Tibial nerve (tissue), 4 donors: ENCODE measurements around the gene CAPN11.

Experiments
- CTCF ChIP-seq, 5 experiments: fragments of 200-600 bp in 3 of 5; fragments of 450-650 bp in 2 of 5; sonication (generic) in 3 of 5; IDR thresholded peaks; one replicate each; pipeline ENCODE4 v1.5.1; 2016 to 2019; ENCODE audit warnings: antibody characterized with exemption in 5 of 5, mild to moderate bottlenecking in 3 of 5, moderate library complexity in 2 of 5
- EP300 ChIP-seq, 2 donors: sonication (generic); formaldehyde crosslinking; IDR thresholded peaks; one replicate each; pipeline ENCODE4 v1.6.1; 2017; ENCODE audit warnings: antibody characterized with exemption in 2 of 2, mild to moderate bottlenecking in 1 of 2

DNA sequence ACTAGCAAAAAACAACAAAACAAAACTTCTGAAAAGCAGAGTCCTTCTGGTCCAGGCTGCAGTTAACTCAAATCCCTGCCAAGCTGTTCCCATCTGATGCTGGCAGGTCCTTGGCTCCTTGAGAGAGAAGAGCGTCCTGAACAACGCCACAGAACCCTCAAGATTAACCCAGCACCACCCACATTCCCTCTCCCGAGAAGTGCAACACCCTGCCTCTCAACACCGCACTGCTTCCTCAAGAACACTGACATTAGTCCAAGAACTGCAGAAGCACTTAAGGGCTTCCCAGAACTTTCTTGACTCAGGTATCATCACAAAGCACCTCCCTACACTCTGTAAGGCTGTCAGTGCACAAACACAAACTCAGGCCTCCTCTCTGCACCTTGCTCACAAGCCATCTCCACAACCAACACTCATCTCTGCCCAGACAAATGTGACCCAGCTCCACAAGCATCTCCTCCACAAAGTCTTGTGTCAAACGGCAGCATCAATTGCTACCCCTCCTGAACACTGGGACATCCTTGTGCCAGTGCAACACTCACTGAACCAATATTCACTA, 38.8 kb upstream of the CAPN11 start:
- TF ChIP-seq CTCF (IDR thresholded peaks at IDR 0.05) (no peak), EP300 (IDR thresholded peaks at IDR 0.05) (no peak)
